H9 (cell line): ENCODE data around the gene RBPJ. TPM values are rescaled to one million over a fixed set of nuclear protein-coding genes. Genes with fewer than 3 reads are reported as not detected.

Source experiments
- DNase-seq: peaks from one replicate; pipeline ENCODE4 v3.0.0-alpha.2; 2017
- H2AFZ ChIP-seq: one replicate; pipeline ENCODE4 v1.6.1; 2013; ENCODE audit warnings: mild to moderate bottlenecking, low read length, control low read depth, moderate library complexity
- H2AK5ac ChIP-seq: 2 replicates; pipeline ENCODE4 v1.6.1; 2013; ENCODE audit warnings: low read length, control low read depth, mixed read lengths; ENCODE audit not compliant: insufficient read length
- H2BK120ac ChIP-seq: one replicate; pipeline ENCODE4 v1.6.1; 2013; ENCODE audit warnings: low read depth, mild to moderate bottlenecking, low read length, control low read depth, inconsistent platforms; ENCODE audit not compliant: poor library complexity, severe bottlenecking
- H2BK12ac ChIP-seq: 2 replicates; pipeline ENCODE4 v1.6.1; 2013; ENCODE audit warnings: low read length, control low read depth, mixed read lengths, low read depth; ENCODE audit not compliant: insufficient read length
- H2BK15ac ChIP-seq: 2 replicates; pipeline ENCODE4 v1.6.1; 2013; ENCODE audit warnings: low read depth, low read length, control low read depth
- H2BK20ac ChIP-seq: one replicate; pipeline ENCODE4 v1.6.1; 2013; ENCODE audit warnings: low read depth, mild to moderate bottlenecking, low read length, control low read depth, inconsistent platforms; ENCODE audit not compliant: poor library complexity, severe bottlenecking
- H2BK5ac ChIP-seq: 2 replicates; pipeline ENCODE4 v1.6.1; 2013; ENCODE audit warnings: low read length, control low read depth, mixed read lengths; ENCODE audit not compliant: insufficient read length
- H3K14ac ChIP-seq: 2 replicates; pipeline ENCODE4 v1.6.1; 2013; ENCODE audit warnings: low read length, control low read depth; ENCODE audit not compliant: insufficient read depth
- H3K18ac ChIP-seq: 2 replicates; pipeline ENCODE4 v1.6.1; 2013; ENCODE audit warnings: low read depth, mild to moderate bottlenecking, mixed read lengths, low read length, control low read depth; ENCODE audit not compliant: insufficient read length
- H3K23ac ChIP-seq: 2 replicates; pipeline ENCODE4 v1.6.1; 2013; ENCODE audit warnings: low read length, control low read depth, mixed read lengths, low read depth; ENCODE audit not compliant: insufficient read length
- H3K23me2 ChIP-seq: 2 replicates; pipeline ENCODE4 v1.6.1; 2013; ENCODE audit warnings: low read depth, mild to moderate bottlenecking, mixed read lengths, low read length, control low read depth; ENCODE audit not compliant: insufficient read length, poor library complexity, severe bottlenecking
- H3K27ac ChIP-seq: 2 replicates; pipeline ENCODE4 v1.5.1; 2013; ENCODE audit warnings: low read length, control low read depth, mixed read lengths, low read depth; ENCODE audit not compliant: insufficient read length
- H3K27me3 ChIP-seq: 2 replicates; pipeline ENCODE4 v1.6.1; 2013; ENCODE audit warnings: low read length, control low read depth, inconsistent platforms; ENCODE audit not compliant: insufficient read depth
- H3K4ac ChIP-seq: 2 replicates; pipeline ENCODE4 v1.6.1; 2013; ENCODE audit warnings: low read depth, mild to moderate bottlenecking, control low read depth, inconsistent platforms, low read length, moderate library complexity
- H3K4me1 ChIP-seq: 2 replicates; pipeline ENCODE4 v1.6.1; 2013; ENCODE audit warnings: low read length, control low read depth, inconsistent platforms; ENCODE audit not compliant: insufficient read depth
- H3K4me2 ChIP-seq: 2 replicates; pipeline ENCODE4 v1.6.1; 2013; ENCODE audit warnings: low read length, control low read depth, mixed read lengths; ENCODE audit not compliant: insufficient read length, insufficient read depth
- H3K56ac ChIP-seq: 2 replicates; pipeline ENCODE4 v1.6.1; 2013; ENCODE audit warnings: low read depth, mild to moderate bottlenecking, mixed read lengths, low read length, control low read depth; ENCODE audit not compliant: insufficient read length
- H3K79me1 ChIP-seq: 2 replicates; pipeline ENCODE4 v1.6.1; 2013; ENCODE audit warnings: low read depth, mild to moderate bottlenecking, moderate library complexity, low read length, control low read depth, inconsistent platforms; ENCODE audit not compliant: insufficient read depth, poor library complexity, severe bottlenecking
- H3K79me2 ChIP-seq: 2 replicates; pipeline ENCODE4 v1.6.1; 2013; ENCODE audit warnings: low read length, control low read depth, inconsistent platforms; ENCODE audit not compliant: insufficient read depth
- H3K9ac ChIP-seq: 2 replicates; pipeline ENCODE4 v1.6.1; 2013; ENCODE audit warnings: low read length, control low read depth, mixed read lengths; ENCODE audit not compliant: insufficient read length; ENCODE audit errors: extremely low read depth
- H3K9me3 ChIP-seq: one replicate; pipeline ENCODE4 v1.6.1; 2013; ENCODE audit warnings: low read depth, low read length, inconsistent platforms; ENCODE audit not compliant: control insufficient read depth
- H3T11ph ChIP-seq: one replicate; pipeline ENCODE4 v1.6.1; 2013; ENCODE audit warnings: mild to moderate bottlenecking, low read length, control low read depth, inconsistent platforms
- H4K20me1 ChIP-seq: one replicate; pipeline ENCODE4 v1.6.1; 2013; ENCODE audit not compliant: control insufficient read depth, insufficient read length, insufficient read depth
- H4K5ac ChIP-seq: 2 replicates; pipeline ENCODE4 v1.6.1; 2013; ENCODE audit warnings: low read depth, mild to moderate bottlenecking, mixed read lengths, low read length, control low read depth; ENCODE audit not compliant: insufficient read length
- H4K8ac ChIP-seq: replicated peaks from 2 replicates; pipeline ENCODE4 v1.6.1; 2013; ENCODE audit warnings: low read length, control low read depth, mixed read lengths, low read depth; ENCODE audit not compliant: insufficient read length
- H4K91ac ChIP-seq: 2 replicates; pipeline ENCODE4 v1.6.1; 2013; ENCODE audit warnings: low read depth, mild to moderate bottlenecking, moderate library complexity, mixed read lengths, low read length, control low read depth; ENCODE audit not compliant: insufficient read length
- H3K27ac Mint-ChIP-seq, 3 experiments: 2 replicates in 2 of 3; 3 replicates in 1 of 3; pipeline ENCODE4 v1.8.0; 2020 to 2021; ENCODE audit warnings: mixed read lengths in 3 of 3, mild to moderate bottlenecking in 1 of 3, moderate library complexity in 1 of 3
- H3K27me3 Mint-ChIP-seq: 2 replicates; pipeline ENCODE4 v1.8.0; 2021; ENCODE audit warnings: low read depth, mild to moderate bottlenecking, moderate library complexity, mixed read lengths
- H3K36me3 Mint-ChIP-seq, 3 experiments: 2 replicates in 2 of 3; 3 replicates in 1 of 3; pipeline ENCODE4 v1.8.0; 2020 to 2021; ENCODE audit warnings: low read depth in 3 of 3, mixed read lengths in 3 of 3; ENCODE audit not compliant: insufficient read depth in 1 of 3
- H3K4me1 Mint-ChIP-seq, 2 experiments: 2 replicates each; pipeline ENCODE4 v1.8.0; 2020; ENCODE audit warnings: mixed read lengths in 2 of 2
- H3K4me3 Mint-ChIP-seq, 2 experiments: 2 replicates in 1 of 2; 3 replicates in 1 of 2; pipeline ENCODE4 v1.8.0; 2020 to 2021; ENCODE audit warnings: mild to moderate bottlenecking in 2 of 2, mixed read lengths in 2 of 2, moderate library complexity in 1 of 2
- H3K9me3 Mint-ChIP-seq, 2 experiments: 2 replicates in 1 of 2; 3 replicates in 1 of 2; pipeline ENCODE4 v1.8.0; 2020; ENCODE audit warnings: mild to moderate bottlenecking in 2 of 2, mixed read lengths in 2 of 2, moderate library complexity in 1 of 2
- CTCF ChIP-seq: fragments of 200-600 bp; sonication (generic); conservative IDR thresholded peaks from 3 replicates; pipeline ENCODE4 v1.8.0; 2021; ENCODE audit warnings: antibody characterized with exemption, mild to moderate bottlenecking
- WGBS: extraction: QIAGEN DNeasy Blood & Tissue Kit; methylation state at CpG from one replicate; pipeline ENCODE4 v1.1.7; 2013; ENCODE audit warnings: missing lambda C conversion rate, low lambda C conversion rate, mixed read lengths; ENCODE audit not compliant: insufficient read length; ENCODE audit errors: extremely low coverage; 5-methylcytosine and 5-hydroxymethylcytosine counted together
- total RNA-seq: library from RNA; stranded (reverse); gene quantifications from 2 replicates; pipeline ENCODE4 v1.2.1, GENCODE V29; 2021

The RBPJ gene
- total RNA-seq, 1 experiment from 2014 or later = 166 TPM

GRCh38 chr4:26434030-26434639 lies 113.3 kb downstream of the RBPJ start:
- Histone ChIP-seq H3T11ph (no peak overlapping the region), H3K27me3 (no peaks in the 10 kb centered on the region), H4K5ac (no peak overlapping the region), H4K20me1 (no peaks in the 10 kb centered on the region), H2AFZ (no peak overlapping the region), H3K79me2 (no peaks in the 10 kb centered on the region), H3K9ac (no peak overlapping the region), H3K79me1 (no peaks in the 10 kb centered on the region), H3K9me3 (no peaks in the 10 kb centered on the region), H3K23me2 (no peaks in the 10 kb centered on the region), H3K4me1 (no peaks in the 10 kb centered on the region), H2BK20ac (no peak overlapping the region), H2BK5ac (no peak overlapping the region), H4K8ac (no peak overlapping the region), H3K27ac (no peak overlapping the region), H4K91ac (no peak overlapping the region), H3K4me2 (no peak overlapping the region), H3K4ac (no peak overlapping the region), H2BK15ac (no peak overlapping the region), H3K56ac (no peak overlapping the region), H2BK12ac (no peak overlapping the region), H3K14ac (no peak overlapping the region), H3K18ac (no peak overlapping the region), H2AK5ac (no peak overlapping the region), H3K23ac (no peak overlapping the region), H2BK120ac (no peak overlapping the region)
- Mint-ChIP-seq H3K27me3 (no peaks in the 10 kb centered on the region), H3K9me3 (no peaks in the 10 kb centered on the region), H3K36me3 (peaks cover 19 to 90% (median 45%) of the 10 kb centered on the region in 3 experiments; a peak in 6 of 7 replicates), H3K4me3 (no peak overlapping the region), H3K27ac (no peak overlapping the region; a peak in 1 of 7 replicates), H3K4me1 (no peaks in the 10 kb centered on the region)
- no peak for TF ChIP-seq CTCF
- no peak for DNase-seq
- WGBS = no CpG with 5 or more reads among the region's 2 CpGs
